Measurements from ENCODE around the gene ABHD2.
"Not testable (repeated sequence)": the region's sequence is repeated elsewhere in the genome, so short reads cannot be mapped to it uniquely, and the experiment has no call there.

The ABHD2 gene

GRCh38 chr15:89198934-89199333, 110.7 kb downstream of the ABHD2 start:
- DNase-seq = no peak

- DNase-seq = no peak
These were observed 111.5 kb downstream of the ABHD2 start for GRCh38 chr15:89199746-89200145.

GRCh38 chr15:89200182-89200581, 111.9 kb downstream of the ABHD2 start:
- DNase-seq = no peak

GRCh38 chr15:89201465-89202005, 113.3 kb downstream of the ABHD2 start:
- no peak for DNase-seq

GRCh38 chr15:89203705-89204273, 115.5 kb downstream of the ABHD2 start:
- no peak for DNase-seq

- no peak for DNase-seq
These were observed 117.8 kb downstream of the ABHD2 start for GRCh38 chr15:89205991-89206585.

GRCh38 chr15:89206908-89207331, 118.7 kb downstream of the ABHD2 start:
- peak; percentile 77 for DNase-seq

- DNase-seq = no peak
These were observed 120.0 kb downstream of the ABHD2 start for GRCh38 chr15:89208256-89208655.

GRCh38 chr15:89209057-89209456, 120.8 kb downstream of the ABHD2 start:
- DNase-seq = no peak

- no peak for DNase-seq
These were observed 123.5 kb downstream of the ABHD2 start for GRCh38 chr15:89211678-89212170.

GRCh38 chr15:89215627-89216026, 127.4 kb downstream of the ABHD2 start:
- no peak for DNase-seq

- no peak for DNase-seq
These were observed 128.8 kb downstream of the ABHD2 start for GRCh38 chr15:89217031-89217430.

- no peak for DNase-seq
These were observed 129.6 kb downstream of the ABHD2 start for GRCh38 chr15:89217686-89218376.

GRCh38 chr15:89218531-89218930, 130.3 kb downstream of the ABHD2 start:
- DNase-seq = no peak

- no peak for DNase-seq
These were observed 133.3 kb downstream of the ABHD2 start, which contains the start of gene RLBP1 for GRCh38 chr15:89221543-89221942. RLBP1 (minus strand) TSS chr15:89221579; CDS start chr15:89218975, 2,604 bp downstream.

- DNase-seq = no peak
These were observed 137.3 kb downstream of the ABHD2 start for GRCh38 chr15:89225588-89225987.

- no peak for DNase-seq
These were observed 138.3 kb downstream of the ABHD2 start for GRCh38 chr15:89226359-89227221.

- DNase-seq = no peak
These were observed 139.2 kb downstream of the ABHD2 start for GRCh38 chr15:89227425-89227824.

- no peak for DNase-seq
These were observed 142.0 kb downstream of the ABHD2 start for GRCh38 chr15:89230277-89230676.

GRCh38 chr15:89231832-89232231, 143.6 kb downstream of the ABHD2 start:
- no peak for DNase-seq

- not testable (repeated sequence) for DNase-seq
These were observed 151.9 kb downstream of the ABHD2 start for GRCh38 chr15:89239883-89240810.

All from activated CD4-positive, CD25-positive, alpha-beta regulatory T cell treated with anti-CD3 and anti-CD28 coated beads, Interleukin-2, amount 50 U/mL, for 72 hours (primary cell).